NCI-H446 treated with DMSO at 0.1 percent for 48 hours (cell line): ENCODE data around the gene CDADC1.

ENCODE experiments used
- DNase-seq: peaks from one replicate; lab custom pipeline; 2025; lab: John Stamatoyannopoulos, UW

The CDADC1 gene

GRCh38 chr13:49247643-49248621 is at the start of gene CDADC1:
Gene CDADC1, plus strand, starts transcription at chr13:49247925. Its CDS starts 113 bp downstream, at chr13:49248038.
- DNase-seq: peak; percentile 75

- DNase-seq: no peak
Measured at GRCh38 chr13:49206641-49207040, 41.1 kb upstream of the CDADC1 start.

DNA sequence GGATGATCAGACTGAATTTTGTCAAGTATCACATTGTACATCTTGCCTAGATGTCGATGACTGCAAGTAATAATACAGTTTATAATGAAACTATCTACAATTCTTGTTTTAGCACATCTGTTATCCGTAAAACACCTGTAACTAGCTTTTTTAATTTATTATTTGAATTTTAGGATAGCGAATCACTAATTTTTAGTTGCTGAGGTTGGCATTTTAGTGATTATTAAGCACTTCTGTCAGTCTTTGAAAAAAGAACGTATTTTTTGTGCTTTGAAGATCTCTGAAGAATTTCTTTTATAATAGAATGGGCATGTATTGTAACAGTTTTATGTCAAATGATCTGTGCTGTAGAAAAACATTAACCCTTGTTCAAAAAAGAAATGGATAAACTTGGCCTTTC is 39.1 kb upstream of the CDADC1 start:
- no peak for DNase-seq

DNA sequence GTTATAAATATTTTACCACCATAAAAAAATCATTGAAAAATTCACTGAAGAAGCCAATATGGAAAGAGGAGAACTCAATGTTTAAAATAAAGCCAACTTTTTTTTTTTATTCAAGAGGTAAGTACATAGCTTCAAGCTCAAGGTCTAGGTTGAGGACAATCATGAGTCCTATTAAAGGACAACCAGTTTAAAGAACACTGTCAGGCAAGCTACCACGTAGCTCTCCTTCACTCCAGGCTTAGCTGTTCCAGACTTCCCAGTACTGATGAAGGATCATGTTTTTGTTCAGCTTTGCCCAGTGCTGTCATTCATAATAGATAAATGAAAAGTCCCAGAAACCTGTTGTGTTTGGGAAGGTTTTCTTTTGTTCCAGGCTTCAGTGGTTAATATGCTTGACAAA is 37.6 kb upstream of the CDADC1 start:
- no peak for DNase-seq

DNA sequence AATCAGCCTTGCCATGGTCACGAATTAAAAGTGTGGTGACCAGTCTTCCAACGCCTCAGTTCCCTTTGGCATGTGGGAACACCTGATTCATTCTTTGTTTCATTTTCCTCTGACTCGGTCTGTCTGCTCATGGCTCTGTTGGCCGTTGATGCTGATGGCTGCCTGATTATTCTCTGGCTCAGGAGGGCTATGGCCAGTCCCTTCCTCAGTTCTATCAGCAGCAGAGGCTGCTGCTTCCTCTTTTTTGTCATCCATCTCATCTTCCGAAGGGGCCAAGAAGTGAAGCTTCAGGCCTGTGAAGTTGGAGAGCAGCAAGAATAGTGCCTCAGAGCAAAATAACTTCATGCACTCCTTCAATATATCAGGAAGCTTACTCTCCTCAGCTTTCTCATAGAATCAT is 37.1 kb upstream of the CDADC1 start:
- DNase-seq: no peak

GRCh38 chr13:49213539-49213938 is 34.2 kb upstream of the CDADC1 start:
- no peak for DNase-seq

GRCh38 chr13:49213997-49214916 is 33.5 kb upstream of the CDADC1 start:
- DNase-seq: no peak

DNA sequence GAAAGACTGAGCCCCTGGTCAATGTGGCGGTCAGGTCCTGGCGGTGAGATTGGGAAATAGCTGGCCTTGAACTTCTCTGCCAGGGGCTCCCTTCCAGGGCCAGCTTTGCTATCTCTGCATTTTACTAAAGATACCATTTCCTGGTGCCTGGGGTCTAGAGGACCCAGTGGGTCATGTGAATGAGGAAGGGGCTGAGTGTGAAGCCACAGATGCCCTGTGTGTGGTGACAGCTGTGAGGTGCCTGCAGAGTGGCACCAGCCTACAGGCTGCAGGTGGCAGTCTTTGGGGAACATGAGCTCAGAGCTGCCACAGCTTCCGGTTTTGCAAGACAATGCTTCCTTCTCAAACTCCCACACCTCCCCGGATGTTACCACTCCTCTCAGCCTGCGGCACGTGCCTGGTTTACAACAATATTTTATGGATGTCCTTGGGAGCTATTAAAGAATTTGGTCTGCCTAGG is 32.8 kb upstream of the CDADC1 start:
- no peak for DNase-seq

GRCh38 chr13:49216334-49216733 is 31.4 kb upstream of the CDADC1 start:
- DNase-seq: no peak

GRCh38 chr13:49217962-49218492 is 29.7 kb upstream of the CDADC1 start:
- no peak for DNase-seq

- DNase-seq: no peak
Measured at GRCh38 chr13:49218493-49219051, 29.2 kb upstream of the CDADC1 start.

GRCh38 chr13:49219647-49220035 is 28.1 kb upstream of the CDADC1 start:
- DNase-seq: no peak

DNA sequence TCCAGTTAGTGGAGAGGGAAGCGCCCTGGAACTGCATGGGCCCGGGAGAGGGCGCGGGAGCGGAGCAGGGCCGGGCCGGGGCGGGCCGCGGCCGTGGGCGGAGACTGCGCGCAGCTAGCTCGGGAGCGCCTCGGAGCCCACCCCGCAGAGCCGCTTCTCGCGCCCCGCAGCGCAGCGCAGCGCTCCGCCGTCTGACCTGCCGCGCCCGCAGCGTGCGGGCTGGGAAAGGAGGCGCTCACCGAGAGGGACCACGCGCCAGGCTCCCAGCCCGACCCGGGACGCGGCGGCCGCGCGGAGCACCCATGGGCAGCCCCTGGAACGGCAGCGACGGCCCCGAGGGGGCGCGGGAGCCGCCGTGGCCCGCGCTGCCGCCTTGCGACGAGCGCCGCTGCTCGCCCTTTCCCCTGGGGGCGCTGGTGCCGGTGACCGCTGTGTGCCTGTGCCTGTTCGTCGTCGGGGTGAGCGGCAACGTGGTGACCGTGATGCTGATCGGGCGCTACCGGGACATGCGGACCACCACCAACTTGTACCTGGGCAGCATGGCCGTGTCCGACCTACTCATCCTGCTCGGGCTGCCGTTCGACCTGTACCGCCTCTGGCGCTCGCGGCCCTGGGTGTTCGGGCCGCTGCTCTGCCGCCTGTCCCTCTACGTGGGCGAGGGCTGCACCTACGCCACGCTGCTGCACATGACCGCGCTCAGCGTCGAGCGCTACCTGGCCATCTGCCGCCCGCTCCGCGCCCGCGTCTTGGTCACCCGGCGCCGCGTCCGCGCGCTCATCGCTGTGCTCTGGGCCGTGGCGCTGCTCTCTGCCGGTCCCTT is 27.5 kb upstream of the CDADC1 start, which contains the start of gene MLNR:
Gene MLNR, plus strand, starts transcription at position 303 of the 820 bp plus-strand sequence. Its CDS starts 0 bp downstream, at position 303.
- no peak for DNase-seq

- no peak for DNase-seq
Measured at GRCh38 chr13:49220856-49221589, 26.7 kb upstream of the CDADC1 start.

DNA sequence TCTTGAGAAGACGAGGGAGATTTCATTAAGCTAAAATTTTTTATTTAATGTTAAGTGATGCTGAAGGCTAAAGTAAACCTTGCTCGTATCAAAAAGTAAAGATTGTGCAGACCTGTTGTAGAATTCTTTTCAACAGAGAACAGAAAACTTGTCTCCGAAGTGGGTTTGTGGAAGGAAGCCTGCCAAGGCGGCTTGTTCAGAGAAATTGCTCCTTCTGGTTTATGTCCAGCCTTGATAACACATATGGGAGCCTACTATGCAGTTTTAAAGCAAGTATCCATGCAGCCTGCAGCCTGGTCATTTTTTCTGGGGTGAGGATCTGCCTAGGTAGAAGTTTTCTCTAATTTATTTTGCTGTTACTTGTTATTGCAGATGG is 26.1 kb upstream of the CDADC1 start:
- no peak for DNase-seq

- no peak for DNase-seq
Measured at GRCh38 chr13:49225223-49226042, 22.3 kb upstream of the CDADC1 start.

DNA sequence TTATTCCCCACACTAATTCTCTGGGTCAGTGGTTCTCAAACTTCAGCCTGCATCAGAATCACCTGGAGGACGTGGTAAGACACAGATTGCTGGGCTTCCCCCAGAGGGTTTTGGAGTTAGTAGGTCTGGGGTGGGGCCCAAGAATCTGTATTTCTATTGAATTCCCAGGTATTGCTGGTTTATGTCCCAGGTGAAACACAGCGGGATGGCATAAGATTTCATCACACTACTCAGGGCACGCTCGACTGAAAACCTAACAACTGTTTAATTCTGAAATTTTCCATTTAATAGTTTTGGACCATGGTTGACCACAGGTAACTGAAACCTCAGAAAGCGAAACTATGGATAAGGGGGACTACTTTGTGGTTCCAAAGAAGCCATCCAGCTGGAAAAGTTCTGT is 21.1 kb upstream of the CDADC1 start:
- DNase-seq: no peak

DNA sequence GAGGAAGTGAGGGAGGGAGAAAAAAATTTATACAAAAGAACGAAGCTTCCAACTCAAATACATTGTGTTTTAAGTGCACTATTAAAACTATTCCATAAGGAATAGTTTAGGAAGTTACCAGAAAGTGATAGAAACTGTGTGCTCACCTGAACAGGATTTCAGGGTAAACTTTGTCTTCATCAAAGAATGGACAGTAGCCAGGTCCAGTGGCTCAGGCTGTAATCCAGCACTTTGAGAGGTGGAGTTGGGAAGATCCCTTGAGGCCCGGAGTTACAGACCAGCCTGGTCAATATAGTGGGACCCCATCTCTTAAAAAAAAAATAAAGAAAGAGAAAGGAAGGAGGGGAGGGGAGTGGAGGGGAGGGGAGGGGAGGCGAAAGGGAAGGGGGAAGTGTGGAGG is 13.0 kb upstream of the CDADC1 start:
- no peak for DNase-seq

DNA sequence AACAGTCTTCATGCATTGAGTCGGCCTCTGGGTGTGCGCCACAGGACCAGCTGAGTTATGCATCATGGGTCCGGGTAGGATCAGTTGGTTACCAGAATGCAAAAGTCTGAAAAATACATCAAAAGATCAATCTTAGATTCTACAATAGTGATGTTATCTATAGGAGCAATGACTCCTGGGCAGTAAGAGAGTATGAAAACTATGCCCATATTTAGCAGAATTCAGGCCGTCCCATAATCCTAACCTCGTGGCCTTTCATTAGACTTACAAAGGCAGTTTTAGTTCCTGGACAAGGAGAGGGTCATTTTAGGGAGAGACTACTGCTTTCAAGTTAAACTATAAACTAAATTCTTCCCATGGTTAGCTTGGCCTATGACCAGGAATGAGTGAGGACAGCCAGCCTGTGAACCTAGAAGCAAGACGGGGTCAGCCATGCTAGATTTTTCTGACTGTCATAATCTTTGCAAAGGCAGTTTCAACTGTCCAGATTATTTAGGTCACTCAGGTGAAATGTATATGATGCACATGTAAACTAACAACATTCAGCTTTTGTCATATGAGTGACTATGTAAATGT is 11.8 kb upstream of the CDADC1 start:
- no peak for DNase-seq
